NOMO-1 treated with DMSO at 0.1 percent for 48 hours (cell line): ENCODE measurements around the gene NTRK2.
A peak's percentile ranks its signal among the peaks of the same experiment; 100 is the strongest.

Experiments used
- DNase-seq: peaks from one replicate; lab custom pipeline; 2025; ENCODE audit not compliant: unreplicated experiment; lab: John Stamatoyannopoulos, UW

The NTRK2 gene

GRCh38 chr9:84731696-84732095, 62.2 kb downstream of the NTRK2 start:
- no peak for DNase-seq

DNA sequence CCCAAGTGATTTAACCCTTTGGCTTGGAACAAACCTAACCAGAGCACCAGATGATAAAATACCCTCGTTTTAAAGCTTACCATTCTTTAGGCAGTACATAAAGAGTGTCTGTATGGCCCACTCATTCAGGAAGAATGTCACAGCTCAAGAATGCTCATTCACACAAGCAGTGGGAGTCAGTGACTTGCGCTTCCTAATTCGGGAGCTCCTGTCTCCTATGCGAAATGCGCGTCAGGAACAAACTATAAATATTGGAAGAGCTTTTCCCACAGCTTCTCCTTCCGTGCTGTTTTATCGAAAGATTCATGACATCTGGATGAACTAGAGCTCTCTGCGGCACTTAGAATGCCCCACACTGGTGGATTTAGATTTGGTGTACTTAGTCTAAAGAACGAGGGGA, 66.6 kb downstream of the NTRK2 start:
- no peak for DNase-seq

DNA sequence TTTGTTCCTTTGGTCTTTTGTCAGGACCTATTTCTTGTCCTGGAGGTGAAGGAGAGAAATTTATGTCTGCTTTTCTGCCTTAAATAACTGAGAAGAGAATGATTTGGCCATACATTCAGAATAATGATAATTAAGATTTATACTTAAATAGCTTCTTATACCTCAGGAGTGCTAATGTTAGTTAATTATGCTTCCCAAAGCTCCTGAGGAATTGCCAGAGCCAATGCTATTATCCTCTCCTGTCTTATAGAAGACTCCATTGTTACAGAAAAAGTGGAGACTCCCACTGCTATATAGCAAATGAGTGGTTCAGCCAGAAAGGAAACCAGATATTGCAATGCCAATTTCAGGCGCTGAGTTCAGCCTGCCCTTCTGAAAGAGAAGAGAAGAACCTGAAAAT, 67.0 kb downstream of the NTRK2 start:
- DNase-seq, result no peak

- no peak for DNase-seq
Measured at GRCh38 chr9:84738353-84738752, 68.8 kb downstream of the NTRK2 start.

GRCh38 chr9:84742261-84742660, 72.7 kb downstream of the NTRK2 start:
- DNase-seq, result no peak

- DNase-seq, result no peak
Measured at GRCh38 chr9:84744195-84744594, 74.7 kb downstream of the NTRK2 start.

- no peak for DNase-seq
Measured at GRCh38 chr9:84744726-84745125, 75.2 kb downstream of the NTRK2 start.

DNA sequence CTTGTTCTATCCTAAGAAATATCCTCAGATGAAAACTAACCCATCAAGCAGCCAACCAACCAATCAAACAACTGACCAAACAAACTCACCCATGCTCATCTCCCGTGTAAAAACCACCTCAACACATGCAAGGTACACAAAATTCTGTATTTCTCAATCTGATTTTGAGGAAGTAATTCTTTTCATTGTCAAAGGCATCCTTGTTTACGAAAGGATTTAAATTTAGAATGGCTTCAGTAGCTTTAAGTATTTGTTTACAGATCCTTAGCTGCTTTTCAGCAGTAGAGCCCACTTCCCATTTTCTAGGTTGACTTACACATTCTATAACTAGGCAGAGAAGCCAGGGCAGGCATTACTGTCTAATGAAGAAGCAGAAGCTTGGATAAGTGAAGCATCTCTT, 78.6 kb downstream of the NTRK2 start:
- no peak for DNase-seq

- no peak for DNase-seq
Measured at GRCh38 chr9:84750152-84750865, 80.8 kb downstream of the NTRK2 start.

- peak; percentile 14 for DNase-seq
Measured at GRCh38 chr9:84751921-84752320, 82.4 kb downstream of the NTRK2 start.

DNA sequence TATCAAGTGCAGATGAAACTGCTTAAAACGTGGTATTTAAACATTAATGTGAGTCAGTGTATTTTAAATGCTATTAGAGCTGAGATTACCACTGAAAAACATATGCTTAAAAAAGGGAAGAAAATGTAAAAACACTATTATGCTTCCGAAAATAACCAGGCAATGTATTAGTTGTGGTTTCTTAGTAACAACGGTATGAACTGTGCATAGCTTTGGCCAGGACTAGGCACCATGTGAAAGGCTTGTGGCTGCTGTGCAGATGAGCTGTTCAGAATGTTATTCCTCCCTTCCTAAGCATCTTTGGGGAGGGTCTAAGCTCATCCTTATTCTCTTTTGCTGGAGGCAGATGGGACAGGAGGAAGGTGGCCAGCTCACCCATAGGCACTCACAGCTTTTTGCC, 84.9 kb downstream of the NTRK2 start:
- no peak for DNase-seq

- no peak for DNase-seq
Measured at GRCh38 chr9:84754881-84755280, 85.4 kb downstream of the NTRK2 start.

DNA sequence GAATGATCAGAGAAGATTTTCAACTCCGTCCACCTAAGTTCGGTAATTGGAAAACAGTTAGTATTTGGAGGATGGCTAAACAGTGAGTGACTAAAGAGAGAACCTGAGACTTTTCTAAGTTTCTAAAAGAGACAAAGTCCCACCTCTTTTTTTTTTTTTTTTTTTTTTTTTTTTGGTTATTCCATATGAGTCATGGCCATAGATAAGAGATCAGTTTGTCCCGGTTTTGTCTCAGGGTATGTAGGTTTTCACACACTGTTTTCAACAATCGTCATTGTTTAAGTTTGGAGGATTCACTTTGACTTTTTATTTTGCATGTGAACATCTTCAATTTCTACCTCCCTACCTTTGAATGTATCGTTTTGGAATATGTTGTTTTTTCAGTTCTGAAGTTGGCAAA, 85.9 kb downstream of the NTRK2 start:
- no peak for DNase-seq

DNA sequence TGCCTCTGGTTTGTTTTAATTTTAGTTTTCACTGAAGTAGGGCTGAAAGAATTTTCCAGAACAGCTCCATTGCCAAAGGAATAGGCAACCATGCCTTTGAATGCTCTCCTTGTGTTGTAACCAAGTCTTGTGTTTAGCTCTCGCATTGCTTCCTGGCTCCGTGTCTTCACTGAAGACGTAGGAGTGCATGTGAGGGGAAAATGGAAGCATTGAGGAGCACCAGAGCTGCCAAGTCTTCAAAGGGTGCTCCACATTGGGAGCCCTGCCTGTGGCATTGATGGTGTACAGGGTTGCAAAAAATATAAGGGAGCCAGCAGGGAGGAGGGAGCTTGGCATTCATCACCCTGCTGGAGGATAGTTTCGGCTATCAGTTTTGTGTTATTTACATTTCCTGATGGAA, 86.6 kb downstream of the NTRK2 start:
- DNase-seq, result no peak

DNA sequence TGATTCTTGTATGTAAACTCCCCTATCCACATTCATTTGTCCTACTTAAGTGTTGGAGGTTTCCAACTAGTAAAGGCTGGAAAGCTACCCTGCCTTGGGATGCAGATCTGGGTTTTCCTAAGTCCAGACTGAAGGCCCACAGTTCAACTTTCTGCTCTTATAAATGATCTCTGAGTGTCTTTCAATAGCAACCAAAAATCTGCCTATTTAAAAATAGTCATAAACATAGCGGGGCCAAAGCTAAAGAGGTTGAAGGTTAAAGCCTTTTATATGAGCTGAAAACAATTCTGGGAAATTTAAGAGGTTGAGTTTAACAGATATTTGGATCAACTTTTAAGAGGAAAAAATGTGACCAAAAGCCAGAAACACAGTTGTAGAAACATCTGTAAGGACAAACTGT, 87.2 kb downstream of the NTRK2 start:
- no peak for DNase-seq

- no peak for DNase-seq
Measured at GRCh38 chr9:84758817-84759216, 89.3 kb downstream of the NTRK2 start.

DNA sequence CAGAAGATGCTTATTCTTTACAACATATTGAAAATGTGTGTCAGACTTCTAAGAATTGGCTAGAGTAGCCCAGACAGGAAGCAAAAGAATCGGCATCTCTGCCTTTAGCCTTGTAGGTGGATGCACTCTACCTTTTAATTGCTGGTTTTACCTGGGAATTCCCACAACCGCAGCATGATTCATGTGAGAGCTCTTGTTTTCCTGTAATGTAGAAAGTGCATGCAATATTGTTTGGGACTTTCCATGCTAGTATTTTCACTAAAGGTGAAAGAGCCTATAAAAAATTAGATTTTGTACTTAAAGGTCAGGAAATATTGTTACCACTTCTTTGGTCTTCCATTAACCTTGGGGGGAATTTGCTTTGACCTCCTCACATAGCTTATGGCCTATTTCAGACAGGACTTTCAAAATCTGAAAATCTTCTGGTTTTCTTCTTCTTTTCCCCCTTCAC, 89.8 kb downstream of the NTRK2 start:
- DNase-seq, result no peak

DNA sequence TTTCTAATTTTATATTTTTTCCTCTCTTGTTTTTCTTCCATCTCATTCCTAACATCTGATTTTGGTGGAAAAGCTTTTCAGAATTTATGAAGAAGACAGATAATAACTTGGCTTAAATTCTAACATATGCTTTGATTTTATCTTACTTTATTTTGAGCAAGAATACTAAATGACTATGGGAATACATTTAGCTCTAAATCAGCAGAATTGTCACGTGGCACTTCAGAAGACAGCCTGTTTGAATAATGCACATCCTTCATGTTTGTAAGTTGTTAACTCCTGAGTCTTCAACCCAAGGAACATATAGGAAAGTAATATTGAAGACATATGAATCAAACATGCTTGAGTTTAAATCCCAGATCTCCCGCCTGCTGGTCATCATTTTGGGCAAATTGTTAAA, 90.3 kb downstream of the NTRK2 start:
- no peak for DNase-seq

- DNase-seq, result no peak
Measured at GRCh38 chr9:84761137-84761808, 91.7 kb downstream of the NTRK2 start.

- DNase-seq, result no peak
Measured at GRCh38 chr9:84772511-84772910, 103.0 kb downstream of the NTRK2 start.

- DNase-seq, result no peak
Measured at GRCh38 chr9:84773022-84773421, 103.5 kb downstream of the NTRK2 start.

GRCh38 chr9:84775056-84775643, 105.6 kb downstream of the NTRK2 start:
- no peak for DNase-seq
